ENCODE measurements around the gene GRIA1. TPM values are rescaled to one million over a fixed set of nuclear protein-coding genes. Genes with fewer than 3 reads are reported as not detected.

Gene GRIA1
- total RNA-seq, 1 experiment from 2014 or later = not detected

GRCh38 chr5:153565822-153566221 lies 75.4 kb downstream of the GRIA1 start:
- no peaks in the 10 kb centered on the region for H3K36me3 ChIP-seq
- no peak for DNase-seq
- H3K27me3 ChIP-seq = no peaks in the 10 kb centered on the region
- H3K9me3 ChIP-seq = peaks cover 4% of the 10 kb centered on the region
- H3K4me3 ChIP-seq = no peak overlapping the region

- Histone ChIP-seq H3K36me3 (no peaks in the 10 kb centered on the region), H3K9me3 (peaks cover 4% of the 10 kb centered on the region), H3K27me3 (no peaks in the 10 kb centered on the region), H3K4me3 (no peak overlapping the region)
- DNase-seq = peak; percentile 53
Measured at GRCh38 chr5:153569036-153569435, 78.6 kb downstream of the GRIA1 start.

- DNase-seq = no peak
- Histone ChIP-seq H3K27me3 (no peaks in the 10 kb centered on the region), H3K9me3 (peaks cover 4% of the 10 kb centered on the region), H3K4me3 (no peak overlapping the region), H3K36me3 (no peaks in the 10 kb centered on the region)
Measured at GRCh38 chr5:153571162-153571561, 80.7 kb downstream of the GRIA1 start.

GRCh38 chr5:153572411-153573145 lies 82.1 kb downstream of the GRIA1 start:
- H3K27me3 ChIP-seq = no peaks in the 10 kb centered on the region
- H3K9me3 ChIP-seq = no peaks in the 10 kb centered on the region
- H3K4me3 ChIP-seq = no peak overlapping the region
- no peaks in the 10 kb centered on the region for H3K36me3 ChIP-seq
- peak; percentile 11 for DNase-seq

- Histone ChIP-seq H3K27me3 (no peaks in the 10 kb centered on the region), H3K4me3 (no peak overlapping the region), H3K9me3 (no peaks in the 10 kb centered on the region), H3K36me3 (no peaks in the 10 kb centered on the region)
- DNase-seq = peak; percentile 38
Measured at GRCh38 chr5:153573326-153574033, 83.0 kb downstream of the GRIA1 start.

- Histone ChIP-seq H3K27me3 (no peaks in the 10 kb centered on the region), H3K9me3 (no peaks in the 10 kb centered on the region), H3K36me3 (no peaks in the 10 kb centered on the region), H3K4me3 (no peak overlapping the region)
- DNase-seq = no peak
Measured at GRCh38 chr5:153584126-153584959, 93.9 kb downstream of the GRIA1 start.

- no peaks in the 10 kb centered on the region for H3K9me3 ChIP-seq
- no peaks in the 10 kb centered on the region for H3K36me3 ChIP-seq
- no peaks in the 10 kb centered on the region for H3K27me3 ChIP-seq
- DNase-seq = no peak
- no peak overlapping the region for H3K4me3 ChIP-seq
Measured at GRCh38 chr5:153584960-153585359, 94.5 kb downstream of the GRIA1 start.

- DNase-seq = no peak
- no peak overlapping the region for H3K4me3 ChIP-seq
- H3K27me3 ChIP-seq = no peaks in the 10 kb centered on the region
- no peaks in the 10 kb centered on the region for H3K36me3 ChIP-seq
- H3K9me3 ChIP-seq = no peaks in the 10 kb centered on the region
Measured at GRCh38 chr5:153585622-153586277, 95.3 kb downstream of the GRIA1 start.

GRCh38 chr5:153592081-153592480 lies 101.6 kb downstream of the GRIA1 start:
- Histone ChIP-seq H3K36me3 (no peaks in the 10 kb centered on the region), H3K4me3 (no peak overlapping the region), H3K9me3 (no peaks in the 10 kb centered on the region), H3K27me3 (no peaks in the 10 kb centered on the region)
- DNase-seq = no peak

GRCh38 chr5:153594785-153595184 lies 104.3 kb downstream of the GRIA1 start:
- H3K9me3 ChIP-seq = no peaks in the 10 kb centered on the region
- DNase-seq = no peak
- H3K36me3 ChIP-seq = no peaks in the 10 kb centered on the region
- no peaks in the 10 kb centered on the region for H3K27me3 ChIP-seq
- H3K4me3 ChIP-seq = no peak overlapping the region

- Histone ChIP-seq H3K27me3 (no peaks in the 10 kb centered on the region), H3K36me3 (no peaks in the 10 kb centered on the region), H3K9me3 (no peaks in the 10 kb centered on the region), H3K4me3 (no peak overlapping the region)
- no peak for DNase-seq
Measured at GRCh38 chr5:153598099-153598498, 107.6 kb downstream of the GRIA1 start.

- Histone ChIP-seq H3K9me3 (no peaks in the 10 kb centered on the region), H3K27me3 (no peaks in the 10 kb centered on the region), H3K4me3 (no peak overlapping the region), H3K36me3 (no peaks in the 10 kb centered on the region)
- no peak for DNase-seq
Measured at GRCh38 chr5:153601377-153601776, 110.9 kb downstream of the GRIA1 start.

- DNase-seq = no peak
- no peak overlapping the region for H3K4me3 ChIP-seq
Measured at GRCh38 chr5:153605386-153605785, 114.9 kb downstream of the GRIA1 start.

GRCh38 chr5:153610009-153610408 lies 119.5 kb downstream of the GRIA1 start:
- no peak for DNase-seq
- no peaks in the 10 kb centered on the region for H3K9me3 ChIP-seq
- H3K4me3 ChIP-seq = no peak overlapping the region
- no peaks in the 10 kb centered on the region for H3K36me3 ChIP-seq
- no peaks in the 10 kb centered on the region for H3K27me3 ChIP-seq

More at GRCh38 chr5:153605386-153605785, 114.9 kb downstream of the GRIA1 start:
- H3K27me3 ChIP-seq = no peaks in the 10 kb centered on the region
- H3K36me3 ChIP-seq = no peaks in the 10 kb centered on the region
- no peaks in the 10 kb centered on the region for H3K9me3 ChIP-seq

GRCh38 chr5:153610811-153611210 lies 120.3 kb downstream of the GRIA1 start:
- DNase-seq = no peak
- no peak overlapping the region for H3K4me3 ChIP-seq
- H3K27me3 ChIP-seq = no peaks in the 10 kb centered on the region
- H3K9me3 ChIP-seq = no peaks in the 10 kb centered on the region
- H3K36me3 ChIP-seq = no peaks in the 10 kb centered on the region

- DNase-seq = no peak
- no peaks in the 10 kb centered on the region for H3K36me3 ChIP-seq
Measured at GRCh38 chr5:153613144-153613543, 122.7 kb downstream of the GRIA1 start.

GRCh38 chr5:153613672-153614071 lies 123.2 kb downstream of the GRIA1 start:
- Histone ChIP-seq H3K9me3 (no peaks in the 10 kb centered on the region), H3K27me3 (no peaks in the 10 kb centered on the region; the same call in 1 of the 2 replicates), H3K4me3 (no peak overlapping the region), H3K36me3 (no peaks in the 10 kb centered on the region)
- DNase-seq = no peak

More at GRCh38 chr5:153613144-153613543, 122.7 kb downstream of the GRIA1 start:
- Histone ChIP-seq H3K4me3 (no peak overlapping the region), H3K9me3 (no peaks in the 10 kb centered on the region), H3K27me3 (no peaks in the 10 kb centered on the region; the same call in 1 of the 2 replicates)

Data from MG63 (cell line).